ENCODE measurements around the gene TRIM3. TPM values are rescaled to one million over a fixed set of nuclear protein-coding genes. Genes with fewer than 3 reads are reported as not detected.

Gene TRIM3
- polyA plus RNA-seq, 1 donor from 2014 or later, result 81.7 TPM

DNA sequence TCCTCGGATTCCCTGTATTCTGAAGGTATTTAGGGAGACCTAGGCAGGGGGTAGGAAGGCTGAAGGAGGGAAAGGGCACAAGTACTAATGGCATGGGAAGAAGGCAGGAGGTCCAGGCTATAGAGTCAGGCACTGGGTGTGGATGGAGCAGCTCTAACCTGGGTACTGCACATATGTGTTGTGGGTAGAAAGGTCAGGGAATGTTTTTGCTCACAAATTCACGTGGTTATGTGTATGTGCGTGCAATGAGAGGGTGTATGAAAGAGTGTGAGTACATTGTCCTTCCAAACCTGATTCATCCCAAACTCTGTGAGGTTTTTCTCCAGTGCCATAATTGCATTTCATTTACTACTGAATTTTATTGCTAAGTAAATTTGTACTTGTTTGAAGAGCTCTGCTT, 46.5 kb upstream of the TRIM3 start:
- no peaks in the 10 kb centered on the region for H3K79me2 ChIP-seq (replicated peaks; ENCODE audit: insufficient read depth, low read length)
- H3K9me3 ChIP-seq (ENCODE audit: low read length), result no peaks in the 10 kb centered on the region
- no peaks in the 10 kb centered on the region for H3F3A ChIP-seq (ENCODE audit: insufficient read depth, low read length, poor library complexity, severe bottlenecking)
- H3K27me3 ChIP-seq (ENCODE audit: insufficient read depth, low read depth, low read length), result no peaks in the 10 kb centered on the region
- H3K27ac ChIP-seq (ENCODE audit: low read length), result no peak overlapping the region
- H3K9ac ChIP-seq (ENCODE audit: low read length), result no peak overlapping the region
- no peak overlapping the region for H3K4me2 ChIP-seq (ENCODE audit: low read length)
- no peaks in the 10 kb centered on the region for H3K9me2 ChIP-seq (ENCODE audit: insufficient read depth, low read length)
- no peaks in the 10 kb centered on the region for H4K20me1 ChIP-seq (ENCODE audit: insufficient read depth)
- no peak overlapping the region for H2AFZ ChIP-seq (ENCODE audit: low read depth, low read length)
- no peaks in the 10 kb centered on the region for H3K36me3 ChIP-seq (ENCODE audit: insufficient read depth, low read length)
- TF ChIP-seq TAF1 (IDR thresholded peaks at IDR 0.05; ENCODE audit: low read depth), result no peak
- TF ChIP-seq, protein P1, sequence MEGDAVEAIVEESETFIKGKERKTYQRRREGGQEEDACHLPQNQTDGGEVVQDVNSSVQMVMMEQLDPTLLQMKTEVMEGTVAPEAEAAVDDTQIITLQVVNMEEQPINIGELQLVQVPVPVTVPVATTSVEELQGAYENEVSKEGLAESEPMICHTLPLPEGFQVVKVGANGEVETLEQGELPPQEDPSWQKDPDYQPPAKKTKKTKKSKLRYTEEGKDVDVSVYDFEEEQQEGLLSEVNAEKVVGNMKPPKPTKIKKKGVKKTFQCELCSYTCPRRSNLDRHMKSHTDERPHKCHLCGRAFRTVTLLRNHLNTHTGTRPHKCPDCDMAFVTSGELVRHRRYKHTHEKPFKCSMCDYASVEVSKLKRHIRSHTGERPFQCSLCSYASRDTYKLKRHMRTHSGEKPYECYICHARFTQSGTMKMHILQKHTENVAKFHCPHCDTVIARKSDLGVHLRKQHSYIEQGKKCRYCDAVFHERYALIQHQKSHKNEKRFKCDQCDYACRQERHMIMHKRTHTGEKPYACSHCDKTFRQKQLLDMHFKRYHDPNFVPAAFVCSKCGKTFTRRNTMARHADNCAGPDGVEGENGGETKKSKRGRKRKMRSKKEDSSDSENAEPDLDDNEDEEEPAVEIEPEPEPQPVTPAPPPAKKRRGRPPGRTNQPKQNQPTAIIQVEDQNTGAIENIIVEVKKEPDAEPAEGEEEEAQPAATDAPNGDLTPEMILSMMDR (IDR thresholded peaks at IDR 0.05; ENCODE audit: poor library complexity, severe bottlenecking), result no peak
- TF ChIP-seq, protein P2, sequence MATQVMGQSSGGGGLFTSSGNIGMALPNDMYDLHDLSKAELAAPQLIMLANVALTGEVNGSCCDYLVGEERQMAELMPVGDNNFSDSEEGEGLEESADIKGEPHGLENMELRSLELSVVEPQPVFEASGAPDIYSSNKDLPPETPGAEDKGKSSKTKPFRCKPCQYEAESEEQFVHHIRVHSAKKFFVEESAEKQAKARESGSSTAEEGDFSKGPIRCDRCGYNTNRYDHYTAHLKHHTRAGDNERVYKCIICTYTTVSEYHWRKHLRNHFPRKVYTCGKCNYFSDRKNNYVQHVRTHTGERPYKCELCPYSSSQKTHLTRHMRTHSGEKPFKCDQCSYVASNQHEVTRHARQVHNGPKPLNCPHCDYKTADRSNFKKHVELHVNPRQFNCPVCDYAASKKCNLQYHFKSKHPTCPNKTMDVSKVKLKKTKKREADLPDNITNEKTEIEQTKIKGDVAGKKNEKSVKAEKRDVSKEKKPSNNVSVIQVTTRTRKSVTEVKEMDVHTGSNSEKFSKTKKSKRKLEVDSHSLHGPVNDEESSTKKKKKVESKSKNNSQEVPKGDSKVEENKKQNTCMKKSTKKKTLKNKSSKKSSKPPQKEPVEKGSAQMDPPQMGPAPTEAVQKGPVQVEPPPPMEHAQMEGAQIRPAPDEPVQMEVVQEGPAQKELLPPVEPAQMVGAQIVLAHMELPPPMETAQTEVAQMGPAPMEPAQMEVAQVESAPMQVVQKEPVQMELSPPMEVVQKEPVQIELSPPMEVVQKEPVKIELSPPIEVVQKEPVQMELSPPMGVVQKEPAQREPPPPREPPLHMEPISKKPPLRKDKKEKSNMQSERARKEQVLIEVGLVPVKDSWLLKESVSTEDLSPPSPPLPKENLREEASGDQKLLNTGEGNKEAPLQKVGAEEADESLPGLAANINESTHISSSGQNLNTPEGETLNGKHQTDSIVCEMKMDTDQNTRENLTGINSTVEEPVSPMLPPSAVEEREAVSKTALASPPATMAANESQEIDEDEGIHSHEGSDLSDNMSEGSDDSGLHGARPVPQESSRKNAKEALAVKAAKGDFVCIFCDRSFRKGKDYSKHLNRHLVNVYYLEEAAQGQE (IDR thresholded peaks at IDR 0.05; ENCODE audit: borderline replicate concordance), result no peak
- TF ChIP-seq EP300 (conservative IDR thresholded peaks at IDR 0.05; ENCODE audit: poor library complexity, severe bottlenecking), result no peak
- no peak for TF ChIP-seq MXI1 (conservative IDR thresholded peaks at IDR 0.05; ENCODE audit: poor library complexity, severe bottlenecking)
- TF ChIP-seq POLR2AphosphoS5 (IDR thresholded peaks at IDR 0.05), result no peak
- TF ChIP-seq EZH2 (IDR thresholded peaks at IDR 0.05; ENCODE audit: borderline replicate concordance, insufficient read depth, low read length, poor library complexity, severe bottlenecking), result no peak
- TF ChIP-seq SMC3 (conservative IDR thresholded peaks at IDR 0.05; ENCODE audit: poor library complexity), result no peak
- no peak for TF ChIP-seq RAD21 (conservative IDR thresholded peaks at IDR 0.05)
- no peak overlapping the region for H3K4me3 ChIP-seq (ENCODE audit: low read length)

DNA sequence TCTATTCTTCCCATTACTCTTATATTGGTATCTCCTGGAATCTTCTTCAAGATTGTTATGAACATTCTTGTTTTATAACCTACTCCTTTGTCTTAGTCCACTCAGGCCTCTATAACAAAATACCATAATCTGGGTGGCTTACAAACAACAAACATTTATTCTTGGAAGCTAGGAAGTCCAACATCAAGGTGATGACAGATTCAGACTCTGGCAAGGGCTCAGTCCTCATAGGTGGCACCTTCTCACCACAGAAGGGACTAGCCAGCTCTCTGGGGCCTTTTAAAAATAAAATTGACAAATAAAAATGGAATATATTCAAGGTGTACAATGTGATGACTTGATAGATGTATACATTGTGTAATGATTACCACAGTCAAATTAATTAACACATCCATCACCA, 43.1 kb upstream of the TRIM3 start:
- Histone ChIP-seq H3F3A (ENCODE audit: insufficient read depth, low read length, poor library complexity, severe bottlenecking) (no peaks in the 10 kb centered on the region), H3K36me3 (ENCODE audit: insufficient read depth, low read length) (no peaks in the 10 kb centered on the region), H3K4me3 (ENCODE audit: low read length) (no peak overlapping the region), H3K9ac (ENCODE audit: low read length) (no peak overlapping the region), H3K9me3 (ENCODE audit: low read length) (no peaks in the 10 kb centered on the region), H3K27ac (ENCODE audit: low read length) (no peak overlapping the region), H4K20me1 (ENCODE audit: insufficient read depth) (no peaks in the 10 kb centered on the region), H2AFZ (ENCODE audit: low read depth, low read length) (no peak overlapping the region), H3K79me2 (replicated peaks; ENCODE audit: insufficient read depth, low read length) (no peaks in the 10 kb centered on the region), H3K27me3 (ENCODE audit: insufficient read depth, low read depth, low read length) (no peaks in the 10 kb centered on the region), H3K9me2 (ENCODE audit: insufficient read depth, low read length) (no peaks in the 10 kb centered on the region), H3K4me2 (ENCODE audit: low read length) (no peak overlapping the region)
- TF ChIP-seq EP300 (conservative IDR thresholded peaks at IDR 0.05; ENCODE audit: poor library complexity, severe bottlenecking) (no peak), RAD21 (conservative IDR thresholded peaks at IDR 0.05) (no peak), EZH2 (IDR thresholded peaks at IDR 0.05; ENCODE audit: borderline replicate concordance, insufficient read depth, low read length, poor library complexity, severe bottlenecking) (no peak), TAF1 (IDR thresholded peaks at IDR 0.05; ENCODE audit: low read depth) (no peak), POLR2AphosphoS5 (IDR thresholded peaks at IDR 0.05) (no peak), SMC3 (conservative IDR thresholded peaks at IDR 0.05; ENCODE audit: poor library complexity) (no peak), MXI1 (conservative IDR thresholded peaks at IDR 0.05; ENCODE audit: poor library complexity, severe bottlenecking) (no peak)
- TF ChIP-seq, protein P2 (IDR thresholded peaks at IDR 0.05; ENCODE audit: borderline replicate concordance), result no peak
- TF ChIP-seq, protein P1 (IDR thresholded peaks at IDR 0.05; ENCODE audit: poor library complexity, severe bottlenecking), result no peak
